ENCODE data around the gene CLCNKB.

Gene CLCNKB

DNA sequence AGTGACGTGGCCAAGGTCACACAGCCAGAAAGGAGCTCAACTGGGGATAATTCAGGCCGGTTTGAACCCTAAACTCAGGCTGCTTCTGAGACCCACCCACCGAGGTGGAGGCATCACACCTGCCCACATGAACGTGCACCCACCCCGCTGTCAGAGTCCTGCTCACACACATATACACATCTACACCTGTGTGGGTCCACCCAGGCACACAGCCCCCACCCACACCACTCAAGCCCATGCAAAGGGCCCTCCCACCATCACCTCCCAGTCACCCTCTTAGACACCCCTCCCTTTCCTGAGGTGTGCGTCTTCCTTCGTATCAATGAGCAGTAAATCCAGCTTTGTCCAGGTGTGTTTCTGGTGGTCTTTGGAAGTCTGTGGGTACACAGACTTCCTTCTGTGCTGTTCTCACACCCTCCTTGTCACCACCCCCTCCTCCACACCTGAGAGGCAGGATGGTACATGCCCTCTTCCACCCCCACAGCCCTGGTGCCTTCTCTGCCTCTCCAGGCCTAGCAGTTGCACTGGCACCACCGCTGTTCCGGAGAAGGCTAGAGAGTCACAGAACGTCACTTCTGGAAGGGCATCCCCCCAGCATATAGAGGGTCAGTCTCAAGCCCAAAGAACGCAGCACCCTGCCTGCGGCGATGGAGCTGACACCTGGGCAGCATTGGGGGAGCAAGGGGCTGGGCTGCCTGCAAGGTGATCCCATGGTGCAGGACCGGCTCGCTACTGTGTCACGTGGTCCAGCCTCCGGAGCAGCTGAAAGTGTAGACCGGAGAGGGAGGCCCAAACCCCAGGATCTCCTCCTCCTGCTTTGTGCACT, 48.7 kb downstream of the CLCNKB start:
- Histone ChIP-seq H3K27ac (ENCODE audit: low read length) (no peak overlapping the region), H2AFZ (ENCODE audit: low read depth, low read length) (no peak overlapping the region), H3K36me3 (replicated peaks; ENCODE audit: low read depth, low read length) (no peaks in the 10 kb centered on the region), H3K4me2 (ENCODE audit: low read length) (no peak overlapping the region), H4K20me1 (ENCODE audit: insufficient read depth, low read length) (no peaks in the 10 kb centered on the region), H3K27me3 (ENCODE audit: low read depth, low read length) (no peaks in the 10 kb centered on the region), H3K79me2 (ENCODE audit: low read length) (no peaks in the 10 kb centered on the region), H3K9ac (ENCODE audit: low read length) (no peak overlapping the region), H3K9me3 (ENCODE audit: insufficient read depth, low read length) (no peaks in the 10 kb centered on the region), H3K4me1 (ENCODE audit: low read length) (peaks cover 8% of the 10 kb centered on the region), H3K4me3 (ENCODE audit: low read length) (no peak overlapping the region)
- no peak for TF ChIP-seq EZH2phosphoT487 (IDR thresholded peaks at IDR 0.05; ENCODE audit: low read depth)
- no peak for TF ChIP-seq CTCF (IDR thresholded peaks at IDR 0.05; ENCODE audit: low read depth, low read length)

DNA sequence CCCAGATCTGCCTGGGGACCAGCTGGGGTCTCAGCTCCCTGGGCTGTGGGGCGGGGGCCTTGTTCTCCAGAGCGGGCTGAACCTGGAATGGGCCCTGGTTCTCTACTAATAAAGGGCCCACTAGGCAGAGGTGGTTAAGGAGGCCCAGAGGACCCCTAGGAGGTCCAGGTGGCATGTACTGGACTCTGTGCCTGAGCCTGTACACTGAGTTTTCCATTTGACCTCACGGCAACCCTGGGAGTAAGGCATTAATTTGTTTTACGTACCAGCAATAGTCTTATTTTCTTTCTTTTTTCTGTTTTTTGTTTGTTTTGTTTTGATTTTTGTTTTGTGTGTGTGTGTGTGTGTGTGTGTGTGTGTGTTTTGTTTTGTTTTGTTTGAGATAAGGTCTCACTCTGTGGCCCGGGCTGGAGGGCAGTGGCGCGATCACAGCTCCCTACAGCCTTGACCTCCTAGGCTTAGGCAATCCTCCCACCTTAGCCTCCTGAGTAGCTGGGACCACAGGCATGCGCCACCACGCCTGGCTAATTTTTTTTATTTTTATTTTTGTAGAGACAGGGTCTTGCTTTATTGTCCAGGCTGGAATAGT, 49.4 kb downstream of the CLCNKB start:
- Histone ChIP-seq H3K9ac (ENCODE audit: low read length) (no peak overlapping the region), H3K4me1 (ENCODE audit: low read length) (peaks cover 8% of the 10 kb centered on the region), H3K9me3 (ENCODE audit: insufficient read depth, low read length) (no peaks in the 10 kb centered on the region), H3K36me3 (replicated peaks; ENCODE audit: low read depth, low read length) (no peaks in the 10 kb centered on the region), H3K27me3 (ENCODE audit: low read depth, low read length) (no peaks in the 10 kb centered on the region), H3K79me2 (ENCODE audit: low read length) (no peaks in the 10 kb centered on the region), H2AFZ (ENCODE audit: low read depth, low read length) (no peak overlapping the region), H3K4me3 (ENCODE audit: low read length) (no peak overlapping the region), H4K20me1 (ENCODE audit: insufficient read depth, low read length) (no peaks in the 10 kb centered on the region), H3K4me2 (ENCODE audit: low read length) (no peak overlapping the region), H3K27ac (ENCODE audit: low read length) (no peak overlapping the region)
- TF ChIP-seq EZH2phosphoT487 (IDR thresholded peaks at IDR 0.05; ENCODE audit: low read depth) (no peak), CTCF (IDR thresholded peaks at IDR 0.05; ENCODE audit: low read depth, low read length) (no peak)

- Histone ChIP-seq H3K9ac (ENCODE audit: low read length) (no peak overlapping the region), H3K79me2 (ENCODE audit: low read length) (no peaks in the 10 kb centered on the region), H3K27ac (ENCODE audit: low read length) (no peak overlapping the region), H3K4me3 (ENCODE audit: low read length) (no peak overlapping the region), H4K20me1 (ENCODE audit: insufficient read depth, low read length) (no peaks in the 10 kb centered on the region), H3K4me2 (ENCODE audit: low read length) (no peak overlapping the region), H3K4me1 (ENCODE audit: low read length) (peaks cover 8% of the 10 kb centered on the region), H3K9me3 (ENCODE audit: insufficient read depth, low read length) (no peaks in the 10 kb centered on the region), H3K36me3 (replicated peaks; ENCODE audit: low read depth, low read length) (no peaks in the 10 kb centered on the region), H2AFZ (ENCODE audit: low read depth, low read length) (no peak overlapping the region), H3K27me3 (ENCODE audit: low read depth, low read length) (no peaks in the 10 kb centered on the region)
- TF ChIP-seq CTCF (IDR thresholded peaks at IDR 0.05; ENCODE audit: low read depth, low read length): no peak
These were observed 50.0 kb downstream of the CLCNKB start for GRCh38 chr1:16093611-16094010.

DNA sequence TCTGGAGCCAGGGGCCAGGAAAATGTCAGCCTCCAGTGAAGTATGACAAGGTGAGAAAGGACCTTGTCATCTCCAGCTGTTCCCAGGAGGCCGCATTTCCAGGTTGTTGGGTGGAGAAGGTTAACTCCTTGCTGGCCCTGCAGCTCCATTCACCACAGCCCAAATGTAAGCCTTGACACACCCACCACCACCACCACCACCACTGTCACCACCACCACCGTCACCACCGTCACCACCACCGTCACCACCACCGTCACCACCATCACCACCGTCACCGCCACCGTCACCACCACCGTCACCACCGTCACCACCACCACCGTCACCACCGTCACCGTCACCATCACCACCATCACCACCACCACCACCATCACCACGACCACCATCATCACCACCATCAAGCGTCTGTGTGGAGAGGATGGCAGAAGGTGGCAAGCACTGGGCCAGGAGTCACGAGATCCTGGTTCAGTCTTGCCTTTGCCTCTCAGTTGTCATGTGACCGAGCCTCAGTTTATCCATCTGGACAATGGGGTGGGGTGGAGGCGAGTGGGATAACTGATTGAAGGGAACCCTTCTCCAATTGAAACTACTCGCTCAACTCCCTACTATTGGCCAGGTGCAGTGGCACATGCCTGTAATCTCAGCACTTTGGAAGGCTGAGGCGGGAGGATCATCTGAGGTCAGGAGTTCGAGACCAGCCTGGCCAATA, 51.0 kb downstream of the CLCNKB start:
- no peaks in the 10 kb centered on the region for H3K9me3 ChIP-seq (ENCODE audit: insufficient read depth, low read length)
- no peak overlapping the region for H3K4me3 ChIP-seq (ENCODE audit: low read length)
- peaks cover 8% of the 10 kb centered on the region for H3K4me1 ChIP-seq (ENCODE audit: low read length)
- H2AFZ ChIP-seq (ENCODE audit: low read depth, low read length): no peak overlapping the region
- no peak for TF ChIP-seq CTCF (IDR thresholded peaks at IDR 0.05; ENCODE audit: low read depth, low read length)
- no peak for TF ChIP-seq EZH2phosphoT487 (IDR thresholded peaks at IDR 0.05; ENCODE audit: low read depth)
- no peak overlapping the region for H3K27ac ChIP-seq (ENCODE audit: low read length)
- no peaks in the 10 kb centered on the region for H3K27me3 ChIP-seq (ENCODE audit: low read depth, low read length)
- no peak overlapping the region for H3K9ac ChIP-seq (ENCODE audit: low read length)
- no peak overlapping the region for H3K4me2 ChIP-seq (ENCODE audit: low read length)
- H4K20me1 ChIP-seq (ENCODE audit: insufficient read depth, low read length): no peaks in the 10 kb centered on the region
- no peaks in the 10 kb centered on the region for H3K36me3 ChIP-seq (replicated peaks; ENCODE audit: low read depth, low read length)
- H3K79me2 ChIP-seq (ENCODE audit: low read length): no peaks in the 10 kb centered on the region

Measured in OCI-LY3 (cell line).